ENCODE measurements around the gene SIX4. TPM values are rescaled to one million over a fixed set of nuclear protein-coding genes. Genes with fewer than 3 reads are reported as not detected.

Gene SIX4
- total and polyA plus RNA-seq, 2 donors (not counting 1 experiment from before 2014, with no cell fraction given), result 9.1 to 18.3 TPM

DNA sequence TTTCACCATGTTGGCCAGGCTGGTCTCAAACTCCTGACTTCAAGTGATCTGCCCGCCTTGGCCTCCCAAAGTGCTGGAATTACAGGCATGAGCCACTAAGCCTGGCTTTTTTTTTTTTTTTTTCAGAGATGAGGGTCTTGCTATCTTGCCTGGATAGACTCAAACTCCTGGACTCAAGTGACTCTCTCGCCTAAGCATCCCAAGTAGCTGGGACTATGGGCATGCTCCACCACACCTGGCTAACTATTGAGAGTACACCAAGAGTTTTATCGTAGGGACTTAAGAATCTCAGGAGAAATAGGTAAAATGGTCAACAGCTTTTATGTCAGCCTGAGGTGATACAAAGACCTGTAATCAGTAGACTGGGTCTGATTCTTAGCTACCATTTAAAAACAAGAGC lies 43.6 kb downstream of the SIX4 start:
- Histone ChIP-seq H3K79me2 (ENCODE audit: control insufficient read depth, insufficient read depth, low read length) (no peaks in the 10 kb centered on the region), H3K4me2 (ENCODE audit: extremely low read depth, insufficient read depth, low read length) (no peak overlapping the region), H3K9ac (ENCODE audit: insufficient read depth, low read length) (no peak overlapping the region), H3K9me3 (ENCODE audit: control insufficient read depth, insufficient read depth, low read depth, low read length) (no peaks in the 10 kb centered on the region), H3K27me3 (ENCODE audit: control insufficient read depth, insufficient read depth, low read length) (no peaks in the 10 kb centered on the region), H3K4me1 (ENCODE audit: control insufficient read depth, extremely low read depth, insufficient read depth, low read length) (no peaks in the 10 kb centered on the region), H3K27ac (ENCODE audit: insufficient read depth, low read length) (no peak overlapping the region), H3K36me3 (ENCODE audit: control insufficient read depth, insufficient read depth, low read length) (no peaks in the 10 kb centered on the region), H4K20me1 (ENCODE audit: control insufficient read depth, extremely low read depth, insufficient read depth, low read length) (no peaks in the 10 kb centered on the region), H3K4me3 (replicated peaks in 1 of 4; ENCODE audit: control extremely low read depth in 1 of 4, insufficient read depth in 1 of 4, low read depth in 3 of 4, low read length in 4 of 4) (no peak overlapping the region), H2AFZ (ENCODE audit: low read length) (no peak overlapping the region)
- DNase-seq (ENCODE audit: low read depth in 2 of 2), result no peak
- TF ChIP-seq CTCF (conservative IDR thresholded peaks at IDR 0.05 in 1 of 2, IDR thresholded peaks at IDR 0.05 in 1 of 2; ENCODE audit: low read depth in 1 of 2, low read length in 2 of 2) (no peak), EZH2 (IDR thresholded peaks at IDR 0.05; ENCODE audit: low read length, missing control alignments) (no peak)

- H3K36me3 ChIP-seq (ENCODE audit: control insufficient read depth, insufficient read depth, low read length), result no peaks in the 10 kb centered on the region
- H3K27ac ChIP-seq (ENCODE audit: insufficient read depth, low read length), result no peak overlapping the region
- H3K79me2 ChIP-seq (ENCODE audit: control insufficient read depth, insufficient read depth, low read length), result no peaks in the 10 kb centered on the region
- H3K4me3 ChIP-seq (replicated peaks in 1 of 4; ENCODE audit: control extremely low read depth in 1 of 4, insufficient read depth in 1 of 4, low read depth in 3 of 4, low read length in 4 of 4), result no peak overlapping the region
- H3K4me2 ChIP-seq (ENCODE audit: extremely low read depth, insufficient read depth, low read length), result no peak overlapping the region
- H4K20me1 ChIP-seq (ENCODE audit: control insufficient read depth, extremely low read depth, insufficient read depth, low read length), result no peaks in the 10 kb centered on the region
- DNase-seq (ENCODE audit: low read depth in 2 of 2), result no peak
- H3K9me3 ChIP-seq (ENCODE audit: control insufficient read depth, insufficient read depth, low read depth, low read length), result no peaks in the 10 kb centered on the region
- no peaks in the 10 kb centered on the region for H3K27me3 ChIP-seq (ENCODE audit: control insufficient read depth, insufficient read depth, low read length)
- no peak overlapping the region for H3K9ac ChIP-seq (ENCODE audit: insufficient read depth, low read length)
- H2AFZ ChIP-seq (ENCODE audit: low read length), result no peak overlapping the region
- no peak for TF ChIP-seq EZH2 (IDR thresholded peaks at IDR 0.05; ENCODE audit: low read length, missing control alignments)
- TF ChIP-seq CTCF (conservative IDR thresholded peaks at IDR 0.05 in 1 of 2, IDR thresholded peaks at IDR 0.05 in 1 of 2; ENCODE audit: low read depth in 1 of 2, low read length in 2 of 2), result no peak
- no peaks in the 10 kb centered on the region for H3K4me1 ChIP-seq (ENCODE audit: control insufficient read depth, extremely low read depth, insufficient read depth, low read length)
These were observed 44.4 kb downstream of the SIX4 start for GRCh38 chr14:60679566-60680258.

DNA sequence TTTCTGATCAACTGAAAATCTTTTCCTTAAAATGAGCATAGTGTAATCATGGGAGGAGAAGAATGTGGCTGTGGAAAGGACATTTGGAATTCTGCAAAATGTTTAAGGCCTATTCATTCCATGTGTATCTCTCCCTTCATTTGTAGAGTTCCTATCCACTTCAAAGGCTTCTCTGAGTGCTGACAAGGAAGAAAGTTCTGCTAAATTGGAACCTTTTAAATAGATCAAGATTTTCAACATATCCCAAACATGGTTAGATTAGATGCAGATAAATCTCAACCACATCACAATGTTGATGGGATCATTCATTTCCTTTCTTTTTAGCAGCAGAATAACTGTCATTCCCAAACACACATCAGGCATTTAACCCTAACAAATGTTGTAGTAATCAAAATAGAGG lies 46.5 kb downstream of the SIX4 start:
- Histone ChIP-seq H3K9ac (ENCODE audit: insufficient read depth, low read length) (no peak overlapping the region), H3K79me2 (ENCODE audit: control insufficient read depth, insufficient read depth, low read length) (no peaks in the 10 kb centered on the region), H3K36me3 (ENCODE audit: control insufficient read depth, insufficient read depth, low read length) (no peaks in the 10 kb centered on the region), H3K9me3 (ENCODE audit: control insufficient read depth, insufficient read depth, low read depth, low read length) (no peaks in the 10 kb centered on the region), H3K27ac (ENCODE audit: insufficient read depth, low read length) (no peak overlapping the region), H3K4me2 (ENCODE audit: extremely low read depth, insufficient read depth, low read length) (no peak overlapping the region), H3K4me1 (ENCODE audit: control insufficient read depth, extremely low read depth, insufficient read depth, low read length) (no peaks in the 10 kb centered on the region), H3K4me3 (replicated peaks in 1 of 4; ENCODE audit: control extremely low read depth in 1 of 4, insufficient read depth in 1 of 4, low read depth in 3 of 4, low read length in 4 of 4) (no peak overlapping the region), H2AFZ (ENCODE audit: low read length) (no peak overlapping the region), H4K20me1 (ENCODE audit: control insufficient read depth, extremely low read depth, insufficient read depth, low read length) (no peaks in the 10 kb centered on the region), H3K27me3 (ENCODE audit: control insufficient read depth, insufficient read depth, low read length) (no peaks in the 10 kb centered on the region)
- no peak for DNase-seq (ENCODE audit: low read depth in 2 of 2)
- TF ChIP-seq EZH2 (IDR thresholded peaks at IDR 0.05; ENCODE audit: low read length, missing control alignments) (no peak), CTCF (conservative IDR thresholded peaks at IDR 0.05 in 1 of 2, IDR thresholded peaks at IDR 0.05 in 1 of 2; ENCODE audit: low read depth in 1 of 2, low read length in 2 of 2) (no peak)
